Hepatocyte (in vitro differentiated cells): Measurements from ENCODE around the gene CCDC13. TPM values are rescaled to one million over a fixed set of nuclear protein-coding genes. Genes with fewer than 3 reads are reported as not detected.

Experiments used
- DNase-seq: peaks from one replicate; pipeline ENCODE4 v3.0.0-alpha.2; 2016; ENCODE audit warnings: low spot score
- H2AFZ ChIP-seq: fragments of 200-600 bp; sonication (generic); 2 replicates; pipeline ENCODE4 v1.6.0; 2016; ENCODE audit warnings: antibody characterized with exemption, mild to moderate bottlenecking
- H3K27ac ChIP-seq: fragments of 200-600 bp; sonication (generic); 2 replicates; pipeline ENCODE4 v1.5.1; 2016; ENCODE audit warnings: mild to moderate bottlenecking
- H3K27me3 ChIP-seq: fragments of 200-600 bp; sonication (generic); 2 replicates; pipeline ENCODE4 v1.6.1; 2016
- H3K36me3 ChIP-seq: fragments of 200-600 bp; sonication (generic); replicated peaks from 2 replicates; pipeline ENCODE4 v1.5.1; 2016; ENCODE audit warnings: low read depth; ENCODE audit not compliant: insufficient read depth
- H3K4me1 ChIP-seq: fragments of 200-600 bp; sonication (generic); 2 replicates; pipeline ENCODE4 v1.5.1; 2016; ENCODE audit warnings: mild to moderate bottlenecking, moderate library complexity; ENCODE audit not compliant: insufficient read depth
- H3K4me2 ChIP-seq: fragments of 200-600 bp; sonication (generic); 2 replicates; pipeline ENCODE4 v1.6.0; 2016
- H3K4me3 ChIP-seq: fragments of 200-600 bp; sonication (generic); 2 replicates; pipeline ENCODE4 v1.5.1; 2016; ENCODE audit warnings: mild to moderate bottlenecking
- H3K79me2 ChIP-seq: fragments of 200-600 bp; sonication (generic); 2 replicates; pipeline ENCODE4 v1.6.0; 2017; ENCODE audit warnings: mild to moderate bottlenecking
- H3K9me2 ChIP-seq: fragments of 200-600 bp; sonication (generic); replicated peaks from 2 replicates; pipeline ENCODE4 v1.6.0; 2017; ENCODE audit warnings: mild to moderate bottlenecking; ENCODE audit not compliant: insufficient read depth
- H3K9me3 ChIP-seq: fragments of 200-600 bp; sonication (generic); 2 replicates; pipeline ENCODE4 v1.5.1; 2016; ENCODE audit warnings: low read depth, mild to moderate bottlenecking
- H4K20me1 ChIP-seq: fragments of 200-600 bp; sonication (generic); 2 replicates; pipeline ENCODE4 v1.6.0; 2016; ENCODE audit warnings: mild to moderate bottlenecking; ENCODE audit not compliant: insufficient read depth, poor library complexity, severe bottlenecking
- EZH2 ChIP-seq: fragments of 200-600 bp; sonication (generic); IDR thresholded peaks from 2 replicates; pipeline ENCODE4 v1.6.1; 2016; ENCODE audit warnings: antibody characterized with exemption, mild to moderate bottlenecking, borderline replicate concordance
- EZH2phosphoT487 ChIP-seq: fragments of 200-600 bp; sonication (generic); IDR thresholded peaks from one replicate; pipeline ENCODE4 v1.6.1; 2018; ENCODE audit warnings: antibody characterized with exemption, mild to moderate bottlenecking, low read depth, moderate library complexity; ENCODE audit not compliant: unreplicated experiment, severe bottlenecking
- WGBS: methylation state at CpG from one replicate; pipeline ENCODE4 v1.1.6; 2016; ENCODE audit warnings: low lambda C conversion rate; ENCODE audit errors: missing lambda C conversion rate; 5-methylcytosine and 5-hydroxymethylcytosine counted together
- polyA plus RNA-seq: library from polyadenylated mRNA; unstranded; fragments of >200 nt; fragmentation: Nextera tagmentation; extraction: Ambion mirVana; gene quantifications from 2 replicates; pipeline ENCODE4 v1.2.1, GENCODE V29; 2016
- total RNA-seq: library from RNA; depleted of rRNA; stranded (reverse); fragments of >200 nt; gene quantifications from 2 replicates; pipeline ENCODE4 v1.2.3, GENCODE V29; 2014
- TF ChIP-seq, protein P1 (sequence below): fragments of 200-600 bp; sonication (generic); IDR thresholded peaks from 2 replicates; pipeline ENCODE4 v1.5.1; 2016; ENCODE audit warnings: antibody characterized with exemption, mild to moderate bottlenecking; ENCODE audit not compliant: poor library complexity

The CCDC13 gene
- total and polyA plus RNA-seq, 2 experiments from 2014 or later: 0.63 TPM; not detected in 1

- H3K4me3 ChIP-seq: no peak overlapping the region
- WGBS: 70% methylated on average over 8 of the region's 8 CpGs
- TF ChIP-seq EZH2phosphoT487 (no peak), EZH2 (no peak)
- TF ChIP-seq, protein P1, sequence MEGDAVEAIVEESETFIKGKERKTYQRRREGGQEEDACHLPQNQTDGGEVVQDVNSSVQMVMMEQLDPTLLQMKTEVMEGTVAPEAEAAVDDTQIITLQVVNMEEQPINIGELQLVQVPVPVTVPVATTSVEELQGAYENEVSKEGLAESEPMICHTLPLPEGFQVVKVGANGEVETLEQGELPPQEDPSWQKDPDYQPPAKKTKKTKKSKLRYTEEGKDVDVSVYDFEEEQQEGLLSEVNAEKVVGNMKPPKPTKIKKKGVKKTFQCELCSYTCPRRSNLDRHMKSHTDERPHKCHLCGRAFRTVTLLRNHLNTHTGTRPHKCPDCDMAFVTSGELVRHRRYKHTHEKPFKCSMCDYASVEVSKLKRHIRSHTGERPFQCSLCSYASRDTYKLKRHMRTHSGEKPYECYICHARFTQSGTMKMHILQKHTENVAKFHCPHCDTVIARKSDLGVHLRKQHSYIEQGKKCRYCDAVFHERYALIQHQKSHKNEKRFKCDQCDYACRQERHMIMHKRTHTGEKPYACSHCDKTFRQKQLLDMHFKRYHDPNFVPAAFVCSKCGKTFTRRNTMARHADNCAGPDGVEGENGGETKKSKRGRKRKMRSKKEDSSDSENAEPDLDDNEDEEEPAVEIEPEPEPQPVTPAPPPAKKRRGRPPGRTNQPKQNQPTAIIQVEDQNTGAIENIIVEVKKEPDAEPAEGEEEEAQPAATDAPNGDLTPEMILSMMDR: no peak
- no peaks in the 10 kb centered on the region for H3K9me3 ChIP-seq
- peaks cover 23% of the 10 kb centered on the region for H3K4me1 ChIP-seq
- no peaks in the 10 kb centered on the region for H3K79me2 ChIP-seq
- no peak overlapping the region for H2AFZ ChIP-seq
- no peaks in the 10 kb centered on the region for H4K20me1 ChIP-seq
- no peaks in the 10 kb centered on the region for H3K9me2 ChIP-seq
- H3K27ac ChIP-seq: peak overlapping the region; percentile 93
- H3K36me3 ChIP-seq: no peaks in the 10 kb centered on the region
- H3K4me2 ChIP-seq: peak overlapping the region; percentile 51
- no peaks in the 10 kb centered on the region for H3K27me3 ChIP-seq
- DNase-seq: no peak
Measured at GRCh38 chr3:42745776-42746454, 27.1 kb downstream of the CCDC13 start.

GRCh38 chr3:42745291-42745745 lies 27.7 kb downstream of the CCDC13 start:
- 73% methylated on average over 3 of the region's 3 CpGs for WGBS
- H3K4me1 ChIP-seq: peaks cover 23% of the 10 kb centered on the region

GRCh38 chr3:42743204-42743995 lies 29.7 kb downstream of the CCDC13 start:
- Histone ChIP-seq H3K79me2 (no peaks in the 10 kb centered on the region), H3K9me2 (no peaks in the 10 kb centered on the region), H3K27me3 (no peaks in the 10 kb centered on the region), H3K27ac (no peak overlapping the region), H3K9me3 (no peaks in the 10 kb centered on the region), H4K20me1 (no peaks in the 10 kb centered on the region), H3K4me2 (no peak overlapping the region), H3K36me3 (no peaks in the 10 kb centered on the region), H3K4me1 (peaks cover 19% of the 10 kb centered on the region), H2AFZ (no peak overlapping the region), H3K4me3 (no peak overlapping the region)
- TF ChIP-seq EZH2: no peak
- TF ChIP-seq, protein P1: no peak
- no peak for TF ChIP-seq EZH2phosphoT487
- DNase-seq: no peak
- 92% methylated on average over 7 of the region's 7 CpGs for WGBS

More at GRCh38 chr3:42745291-42745745, 27.7 kb downstream of the CCDC13 start:
- DNase-seq: no peak
- no peaks in the 10 kb centered on the region for H3K9me2 ChIP-seq
- no peaks in the 10 kb centered on the region for H3K36me3 ChIP-seq
- no peaks in the 10 kb centered on the region for H3K79me2 ChIP-seq
- H3K27me3 ChIP-seq: no peaks in the 10 kb centered on the region
- H3K4me3 ChIP-seq: no peak overlapping the region
- no peak for TF ChIP-seq EZH2phosphoT487
- TF ChIP-seq, protein P1: no peak
- TF ChIP-seq EZH2: no peak
- peak overlapping the region; percentile 93 for H3K27ac ChIP-seq
- H2AFZ ChIP-seq: no peak overlapping the region
- no peak overlapping the region for H3K4me2 ChIP-seq
- H3K9me3 ChIP-seq: no peaks in the 10 kb centered on the region
- no peaks in the 10 kb centered on the region for H4K20me1 ChIP-seq
